DOHH2 (cell line): ENCODE data around the gene CCSER2.

ENCODE experiments used
- H3F3A ChIP-seq: fragments of 200-600 bp; sonication (generic), shearing (Covaris generic); 2 replicates; pipeline ENCODE4 v1.6.0; 2016; ENCODE audit warnings: antibody characterized with exemption, mild to moderate bottlenecking; ENCODE audit not compliant: control insufficient read depth, insufficient read depth
- H3K27ac ChIP-seq: fragments of 200-600 bp; sonication (generic); 2 replicates; pipeline ENCODE4 v1.5.1; 2014; ENCODE audit warnings: low read depth, mild to moderate bottlenecking, low read length, moderate library complexity
- H3K27me3 ChIP-seq: fragments of 200-600 bp; sonication (generic); 2 replicates; pipeline ENCODE4 v1.6.1; 2014; ENCODE audit warnings: mild to moderate bottlenecking, low read length, mixed read lengths; ENCODE audit not compliant: control insufficient read depth
- H3K36me3 ChIP-seq: fragments of 200-600 bp; sonication (generic); 2 replicates; pipeline ENCODE4 v1.6.1; 2014; ENCODE audit warnings: mild to moderate bottlenecking, low read length, moderate library complexity, mixed read lengths; ENCODE audit not compliant: control insufficient read depth
- H3K4me1 ChIP-seq: fragments of 200-600 bp; sonication (generic); 2 replicates; pipeline ENCODE4 v1.6.1; 2014; ENCODE audit warnings: mild to moderate bottlenecking, low read length, mixed read lengths; ENCODE audit not compliant: control insufficient read depth
- H3K4me2 ChIP-seq: fragments of 200-600 bp; sonication (generic); 2 replicates; pipeline ENCODE4 v1.6.0; 2014; ENCODE audit warnings: mild to moderate bottlenecking, low read length, moderate library complexity
- H3K4me3 ChIP-seq: fragments of 200-600 bp; sonication (generic); 2 replicates; pipeline ENCODE4 v1.5.1; 2014; ENCODE audit warnings: mild to moderate bottlenecking, low read length, mixed read lengths
- H3K79me2 ChIP-seq: fragments of 200-600 bp; sonication (generic); 2 replicates; pipeline ENCODE4 v1.6.1; 2014; ENCODE audit warnings: mild to moderate bottlenecking, low read length, mixed read lengths; ENCODE audit not compliant: control insufficient read depth
- H3K9me2 ChIP-seq: fragments of 200-600 bp; sonication (generic); replicated peaks from 2 replicates; pipeline ENCODE4 v1.6.1; 2014; ENCODE audit warnings: mild to moderate bottlenecking, low read length, mixed read lengths; ENCODE audit not compliant: control insufficient read depth
- H3K9me3 ChIP-seq: fragments of 200-600 bp; sonication (generic); 2 replicates; pipeline ENCODE4 v1.6.1; 2014; ENCODE audit warnings: antibody characterized with exemption, low read length, mixed read lengths; ENCODE audit not compliant: control insufficient read depth, insufficient read depth
- H4K20me1 ChIP-seq: fragments of 200-600 bp; sonication (generic); 2 replicates; pipeline ENCODE4 v1.6.0; 2014; ENCODE audit warnings: low read depth, mild to moderate bottlenecking, antibody characterized with exemption, low read length, moderate library complexity; ENCODE audit not compliant: control insufficient read depth, insufficient read depth
- CTCF ChIP-seq: fragments of 200-600 bp; sonication (generic); IDR thresholded peaks from one replicate; pipeline ENCODE4 v1.5.1; 2014; ENCODE audit warnings: antibody characterized with exemption, mild to moderate bottlenecking, low read depth, low read length; ENCODE audit not compliant: poor library complexity, severe bottlenecking
- EZH2phosphoT487 ChIP-seq: fragments of 200-600 bp; sonication (generic); IDR thresholded peaks from 2 replicates; pipeline ENCODE4 v1.6.1; 2017; ENCODE audit warnings: borderline replicate concordance, mild to moderate bottlenecking, antibody characterized with exemption, low read length, moderate library complexity, mixed read lengths

The CCSER2 gene

GRCh38 chr10:84375881-84376280 lies 47.5 kb downstream of the CCSER2 start:
- Histone ChIP-seq H3K36me3 (peaks cover 23% of the 10 kb centered on the region), H3K27ac (no peak overlapping the region), H3K79me2 (no peaks in the 10 kb centered on the region), H4K20me1 (no peaks in the 10 kb centered on the region), H3K4me2 (no peak overlapping the region), H3K9me3 (no peaks in the 10 kb centered on the region), H3K27me3 (no peaks in the 10 kb centered on the region), H3K4me3 (no peak overlapping the region), H3K9me2 (no peaks in the 10 kb centered on the region), H3F3A (no peaks in the 10 kb centered on the region), H3K4me1 (no peaks in the 10 kb centered on the region)
- TF ChIP-seq CTCF (no peak), EZH2phosphoT487 (no peak)

- Histone ChIP-seq H3K4me3 (no peak overlapping the region), H3K79me2 (no peaks in the 10 kb centered on the region), H3K27me3 (no peaks in the 10 kb centered on the region), H3K4me1 (no peaks in the 10 kb centered on the region), H3K4me2 (no peak overlapping the region), H3K36me3 (no peaks in the 10 kb centered on the region; the same call in 1 of the 2 replicates), H3K9me3 (no peaks in the 10 kb centered on the region), H3F3A (no peaks in the 10 kb centered on the region), H3K9me2 (no peaks in the 10 kb centered on the region), H3K27ac (no peak overlapping the region), H4K20me1 (no peaks in the 10 kb centered on the region)
- no peak for TF ChIP-seq EZH2phosphoT487
- no peak for TF ChIP-seq CTCF
These were observed 59.8 kb downstream of the CCSER2 start for GRCh38 chr10:84388148-84388547.

GRCh38 chr10:84390364-84390763 lies 62.0 kb downstream of the CCSER2 start:
- Histone ChIP-seq H4K20me1 (no peaks in the 10 kb centered on the region), H3K4me1 (no peaks in the 10 kb centered on the region), H3F3A (no peaks in the 10 kb centered on the region), H3K4me2 (no peak overlapping the region), H3K36me3 (no peaks in the 10 kb centered on the region; the same call in 1 of the 2 replicates), H3K27ac (no peak overlapping the region), H3K27me3 (no peaks in the 10 kb centered on the region), H3K9me3 (no peaks in the 10 kb centered on the region), H3K9me2 (no peaks in the 10 kb centered on the region), H3K79me2 (no peaks in the 10 kb centered on the region), H3K4me3 (no peak overlapping the region)
- no peak for TF ChIP-seq EZH2phosphoT487
- no peak for TF ChIP-seq CTCF
